PC-3 (cell line): ENCODE results near the gene SIVA1. TPM values are rescaled to one million over a fixed set of nuclear protein-coding genes. Genes with fewer than 3 reads are reported as not detected.
A peak's percentile ranks its signal among the peaks of the same experiment; 100 is the strongest.
"Not testable (repeated sequence)": the region's sequence is repeated elsewhere in the genome, so short reads cannot be mapped to it uniquely, and the experiment has no call there.

Experiments
- ATAC-seq: fragments of 200-7000 bp; cut with Tn5 transposase; 2 replicates; pipeline ENCODE4 v1.9.1; 2020; ENCODE audit warnings: mild to moderate bottlenecking, moderate library complexity
- BruUV-seq: library from RNA; stranded (reverse); fragments of 400-500 nt; replicated peaks from 2 replicates; lab custom pipeline; 2021; lab: Mats Ljungman, UMichigan
- CTCF ChIA-PET: fragments of 300-600 bp; sonication (Branson Sonifier 250); formaldehyde crosslinking; loops from one replicate; lab custom pipeline; 2022; ENCODE audit warnings: antibody characterized with exemption; lab: Charles Lee
- POLR2A ChIA-PET: fragments of 300-600 bp; sonication (Branson Sonifier 250); formaldehyde crosslinking; loops from one replicate; lab custom pipeline; 2022; ENCODE audit warnings: antibody characterized with exemption; ENCODE audit not compliant: unreplicated experiment; lab: Charles Lee
- DNase-seq: peaks from one replicate; pipeline ENCODE4 v3.0.0-alpha.2; 2015
- H2AFZ ChIP-seq: fragments of 300-600 bp; sonication (generic); 2 replicates; pipeline ENCODE4 v1.6.0; 2016; ENCODE audit warnings: antibody characterized with exemption, low read length
- H3F3A ChIP-seq: fragments of 300-600 bp; sonication (generic); one replicate; pipeline ENCODE4 v1.6.0; 2017; ENCODE audit warnings: antibody characterized with exemption, low read length, control low read depth, mild to moderate bottlenecking; ENCODE audit not compliant: unreplicated experiment
- H3K27ac ChIP-seq: fragments of 300-600 bp; sonication (generic); 2 replicates; pipeline ENCODE4 v1.5.1; 2016; ENCODE audit warnings: mild to moderate bottlenecking, low read length
- H3K27me3 ChIP-seq: fragments of 300-600 bp; sonication (generic); 2 replicates; pipeline ENCODE4 v1.6.1; 2016; ENCODE audit warnings: low read length, mixed read lengths
- H3K36me3 ChIP-seq: fragments of 300-600 bp; sonication (generic); 2 replicates; pipeline ENCODE4 v1.6.1; 2016; ENCODE audit warnings: low read depth, mixed run types, low read length, mixed read lengths
- H3K4me1 ChIP-seq: fragments of 300-600 bp; sonication (generic); 2 replicates; pipeline ENCODE4 v1.5.1; 2016; ENCODE audit warnings: low read length; ENCODE audit not compliant: insufficient read depth
- H3K4me2 ChIP-seq: fragments of 300-600 bp; sonication (generic); 2 replicates; pipeline ENCODE4 v1.6.0; 2016; ENCODE audit warnings: low read length
- H3K4me3 ChIP-seq: fragments of 300-600 bp; sonication (generic); 2 replicates; pipeline ENCODE4 v1.5.1; 2016; ENCODE audit warnings: mild to moderate bottlenecking, low read length, mixed read lengths
- H3K79me2 ChIP-seq: fragments of 300-600 bp; sonication (generic); 2 replicates; pipeline ENCODE4 v1.6.1; 2017; ENCODE audit warnings: low read length, mixed read lengths
- H3K9ac ChIP-seq: fragments of 300-600 bp; sonication (generic); 2 replicates; pipeline ENCODE4 v1.6.0; 2016; ENCODE audit warnings: mild to moderate bottlenecking, low read length
- H3K9me2 ChIP-seq: fragments of 300-600 bp; sonication (generic); replicated peaks from 2 replicates; pipeline ENCODE4 v1.6.1; 2016; ENCODE audit warnings: mixed run types, low read length, mixed read lengths
- H3K9me3 ChIP-seq: fragments of 300-600 bp; sonication (generic); 2 replicates; pipeline ENCODE4 v1.6.1; 2016; ENCODE audit warnings: low read length, mixed read lengths
- H4K20me1 ChIP-seq: fragments of 300-600 bp; sonication (generic); 2 replicates; pipeline ENCODE4 v1.6.1; 2016; ENCODE audit warnings: low read length, mixed read lengths
- CTCF ChIP-seq: fragments of 300-600 bp; sonication (generic); conservative IDR thresholded peaks from 2 replicates; pipeline ENCODE4 v1.5.1; 2017; ENCODE audit warnings: antibody characterized with exemption, low read depth, mild to moderate bottlenecking, low read length
- EZH2 ChIP-seq: fragments of 300-600 bp; sonication (generic); IDR thresholded peaks from one replicate; pipeline ENCODE4 v1.6.1; 2017; ENCODE audit warnings: antibody characterized with exemption, mild to moderate bottlenecking, low read length; ENCODE audit not compliant: unreplicated experiment
- EZH2phosphoT487 ChIP-seq: fragments of 300-600 bp; sonication (generic); IDR thresholded peaks from 2 replicates; pipeline ENCODE4 v1.6.1; 2018; ENCODE audit warnings: mild to moderate bottlenecking, antibody characterized with exemption, low read length, borderline replicate concordance
- intact Hi-C: fragments of 100-400 bp; cut with micrococcal nuclease; formaldehyde crosslinking; loops from 2 replicates; pipeline ENCODE4 v1.9.0; 2023
- total RNA-seq: library from RNA; depleted of rRNA; stranded (reverse); fragments of >200 nt; gene quantifications from 2 replicates; pipeline ENCODE4 v1.2.3, GENCODE V29; 2014

Gene SIVA1
- total RNA-seq, 1 experiment from 2014 or later: 375 TPM

DNA sequence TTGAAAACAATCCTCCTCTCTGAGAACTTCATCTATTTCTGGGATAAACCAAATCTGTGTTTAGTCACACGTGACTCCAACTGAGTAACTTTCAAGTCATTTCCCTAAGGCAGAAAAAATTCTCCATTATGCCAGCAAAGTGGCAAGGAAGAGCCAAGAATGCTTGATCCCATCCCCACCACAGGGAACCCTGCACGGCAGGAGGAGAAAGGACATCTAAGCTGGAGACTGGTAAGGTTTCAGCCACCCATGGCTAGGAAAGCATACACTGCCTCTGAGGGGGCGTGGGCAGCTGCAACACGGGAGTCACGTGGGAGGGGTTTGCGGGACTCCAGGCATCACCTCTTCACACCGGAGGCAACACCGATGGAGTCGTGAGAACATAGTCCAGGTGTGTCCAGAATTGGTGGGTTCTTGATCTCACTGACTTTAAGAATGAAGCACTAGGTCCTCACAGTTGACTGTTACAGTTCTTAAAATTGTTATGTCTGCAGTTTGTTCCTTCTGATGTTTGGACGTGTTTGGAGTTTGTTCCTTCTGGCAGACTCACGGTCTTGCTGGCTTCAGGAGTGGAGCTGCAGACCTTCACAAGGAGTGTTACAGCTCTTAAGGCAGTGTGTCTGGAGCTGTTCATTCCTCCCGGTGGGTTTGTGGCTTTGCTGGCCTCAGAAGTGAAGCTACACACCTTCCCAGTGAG, 2.7 kb upstream of the SIVA1 start:
- Histone ChIP-seq H3F3A (no peaks in the 10 kb centered on the region), H3K36me3 (no peaks in the 10 kb centered on the region), H3K27ac (0 out of 2 replicates have a peak overlapping the region, but pooled peaks have one; percentile 10), H3K79me2 (peaks cover 23% of the 10 kb centered on the region), H3K4me1 (peaks cover 39% of the 10 kb centered on the region), H3K27me3 (no peaks in the 10 kb centered on the region), H3K4me2 (no peak overlapping the region), H3K9me3 (no peaks in the 10 kb centered on the region), H4K20me1 (peaks cover 17% of the 10 kb centered on the region), H3K4me3 (no peak overlapping the region), H3K9ac (no peak overlapping the region), H3K9me2 (no peaks in the 10 kb centered on the region), H2AFZ (no peak overlapping the region)
- no peak for TF ChIP-seq EZH2
- TF ChIP-seq CTCF: no peak
- no peak for TF ChIP-seq EZH2phosphoT487
- DNase-seq: peak; percentile 43
- POLR2A ChIA-PET: interaction anchor here (0.7 kb wide), 1 partner anchor 177 kb away, joined by 3 read pairs; no protein-coding TSS in a partner anchor
- no peak for ATAC-seq
- CTCF ChIA-PET: interaction anchor here (1.1 kb wide), 1 partner anchor 19 kb away, joined by 4 read pairs; no protein-coding TSS in a partner anchor
- intact Hi-C loops: no loop called here
- BruUV-seq: no TSS peak

GRCh38 chr14:104750753-104751057, 2.2 kb upstream of the SIVA1 start:
- H3K9me2 ChIP-seq, intact Hi-C loops, H3F3A ChIP-seq, H3K9me3 ChIP-seq, H3K9ac ChIP-seq, ATAC-seq, BruUV-seq, H2AFZ ChIP-seq, H3K4me2 ChIP-seq, H3K4me3 ChIP-seq, H3K27me3 ChIP-seq, H3K27ac ChIP-seq, H3K36me3 ChIP-seq: not testable (repeated sequence)
- ChIA-PET POLR2A (interaction anchor here (0.7 kb wide), 1 partner anchor 178 kb away, joined by 3 read pairs; no protein-coding TSS in a partner anchor), CTCF (interaction anchor here (0.7 to 1.1 kb wide), 2 partner anchors 18 to 667 kb away, joined by 3 to 4 read pairs; no protein-coding TSS in a partner anchor)
- Histone ChIP-seq H3K4me1 (peaks cover 39% of the 10 kb centered on the region), H3K79me2 (peaks cover 28% of the 10 kb centered on the region), H4K20me1 (peaks cover 19% of the 10 kb centered on the region)
- peak; percentile 24 for DNase-seq

DNA sequence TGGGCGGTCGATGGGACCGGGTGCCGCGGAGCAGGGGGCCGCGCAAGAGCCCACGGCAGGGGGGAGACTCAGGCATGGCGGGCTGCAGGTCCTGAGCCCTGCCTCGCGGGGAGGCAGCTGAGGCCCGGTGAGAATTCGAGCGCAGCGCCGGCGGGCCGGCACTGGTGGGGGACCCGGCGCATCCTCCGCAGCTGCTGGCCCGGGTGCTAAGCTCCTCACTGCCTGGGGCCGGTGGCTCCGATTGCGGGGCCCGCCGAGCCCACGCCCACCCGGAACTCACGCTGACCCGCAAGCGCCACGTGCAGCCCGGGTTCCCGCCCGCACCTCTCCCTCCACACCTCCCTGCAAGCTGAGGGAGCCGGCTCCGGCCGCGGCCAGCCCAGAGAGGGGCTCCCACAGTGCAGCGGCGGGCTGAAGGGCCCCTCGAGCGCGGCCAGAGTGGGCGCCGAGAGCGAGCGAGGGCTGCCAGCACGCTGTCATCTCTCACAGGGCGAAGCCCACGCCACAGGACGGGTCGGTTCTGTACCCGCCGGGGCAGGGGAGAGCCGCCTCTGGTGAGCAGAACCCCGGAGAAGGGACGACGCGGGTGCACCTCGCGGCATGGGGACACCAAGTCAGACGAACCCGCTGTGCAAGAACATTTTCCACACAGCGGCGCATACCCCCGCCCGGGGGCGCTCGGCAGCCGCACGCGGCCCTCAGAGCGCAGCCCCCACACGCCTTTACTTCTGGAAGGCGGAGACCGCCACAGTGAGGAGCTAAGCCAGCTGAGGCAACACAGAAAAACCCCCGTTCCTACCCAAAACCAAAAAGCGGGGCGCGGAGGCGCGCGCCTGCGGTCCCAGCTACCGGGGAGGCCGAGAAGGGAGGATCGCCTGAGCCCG, 1.2 kb upstream of the SIVA1 start:
- Histone ChIP-seq H3K79me2 (peaks cover 38% of the 10 kb centered on the region), H3K4me2 (peak overlapping the region; percentile 85), H3K36me3 (peaks cover 9% of the 10 kb centered on the region; the same call in 1 of the 2 replicates), H3K4me1 (peaks cover 37% of the 10 kb centered on the region), H3K27me3 (no peaks in the 10 kb centered on the region), H3K4me3 (peak overlapping the region; percentile 64), H3F3A (no peaks in the 10 kb centered on the region), H3K27ac (peak overlapping the region; percentile 32), H4K20me1 (peaks cover 23% of the 10 kb centered on the region), H3K9ac (peak overlapping the region; percentile 82), H3K9me2 (no peaks in the 10 kb centered on the region), H3K9me3 (no peaks in the 10 kb centered on the region), H2AFZ (peak overlapping the region; percentile 78)
- no peak for DNase-seq
- ATAC-seq: no peak
- POLR2A ChIA-PET: interaction anchor here (0.6 to 1.2 kb wide), 2 partner anchors 75 to 757 kb away, joined by 8 to 18 read pairs; no protein-coding TSS in a partner anchor
- intact Hi-C loops: no loop called here
- no peak for TF ChIP-seq CTCF
- TF ChIP-seq EZH2phosphoT487: no peak
- TF ChIP-seq EZH2: no peak
- BruUV-seq: no TSS peak
- CTCF ChIA-PET: interaction anchor here (0.7 kb wide), 1 partner anchor 668 kb away, joined by 3 read pairs; no protein-coding TSS in a partner anchor
